ENCODE data around the gene MYO7A. TPM values are rescaled to one million over a fixed set of nuclear protein-coding genes. Genes with fewer than 3 reads are reported as not detected.

The MYO7A gene
- total and polyA plus RNA-seq, 2 experiments from 2014 or later = 1.8 to 5.4 TPM

- no peaks in the 10 kb centered on the region for H3K36me3 ChIP-seq (ENCODE audit: insufficient read depth)
- no peaks in the 10 kb centered on the region for H4K20me1 ChIP-seq (replicated peaks; ENCODE audit: insufficient read depth)
- H3K27ac ChIP-seq (ENCODE audit: low read depth) = no peak overlapping the region
- no peak overlapping the region for H3K4me3 ChIP-seq
- no peaks in the 10 kb centered on the region for H3K27me3 ChIP-seq (ENCODE audit: insufficient read depth)
- H3F3A ChIP-seq (replicated peaks; ENCODE audit: low read depth) = no peaks in the 10 kb centered on the region
- Mint-ChIP-seq H3K27me3 (ENCODE audit: insufficient read depth, low read depth, poor library complexity) (peaks cover 3% of the 10 kb centered on the region), H3K9me3 (no peaks in the 10 kb centered on the region; the same call in 2 of the 3 replicates), H3K27ac (no peak overlapping the region), H3K4me3 (no peak overlapping the region), H3K36me3 (ENCODE audit: low read depth) (no peaks in the 10 kb centered on the region; the same call in 2 of the 3 replicates), H3K4me1 (peaks cover 34% of the 10 kb centered on the region)
- H3K79me2 ChIP-seq (replicated peaks; ENCODE audit: insufficient read depth) = no peaks in the 10 kb centered on the region
- no peak for TF ChIP-seq ZNF331 (CRISPR knock-in tag; IDR thresholded peaks at IDR 0.05; ENCODE audit: low read depth)
- TF ChIP-seq JUNB (IDR thresholded peaks at IDR 0.05; ENCODE audit: unreplicated experiment) = no peak
- TF ChIP-seq CREB1 (CRISPR knock-in tag; IDR thresholded peaks at IDR 0.05; ENCODE audit: low read depth) = no peak
- TF ChIP-seq CTCF (conservative IDR thresholded peaks at IDR 0.05; ENCODE audit: low read depth in 2 of 2) = no peak
- TF ChIP-seq EZH2 (IDR thresholded peaks at IDR 0.05; ENCODE audit: low read depth, unreplicated experiment) = no peak
- no peak for TF ChIP-seq ZNF462 (CRISPR knock-in tag; IDR thresholded peaks at IDR 0.05)
- TF ChIP-seq ETS1 (IDR thresholded peaks at IDR 0.05) = no peak
- TF ChIP-seq NANOG (IDR thresholded peaks at IDR 0.05; ENCODE audit: borderline replicate concordance) = no peak
- TF ChIP-seq POLR2AphosphoS5 (IDR thresholded peaks at IDR 0.05; ENCODE audit: low read depth) = no peak
- no peak for TF ChIP-seq REST (IDR thresholded peaks at IDR 0.05; ENCODE audit: unreplicated experiment)
- no peak for TF ChIP-seq STAT1 (IDR thresholded peaks at IDR 0.05; ENCODE audit: unreplicated experiment)
- H3K9me2 ChIP-seq (ENCODE audit: insufficient read depth) = no peaks in the 10 kb centered on the region
- H3K4me2 ChIP-seq = no peak overlapping the region
- H3K4me1 ChIP-seq (ENCODE audit: insufficient read depth) = peaks cover 19% of the 10 kb centered on the region
- H2AFZ ChIP-seq = no peak overlapping the region
- no peak for DNase-seq (ENCODE audit: low spot score)
- no peak for ATAC-seq
Observed at GRCh38 chr11:77167791-77168190, 39.7 kb downstream of the MYO7A start.
